Dermis microvascular lymphatic vessel endothelial cell (primary cell): Measurements from ENCODE around the gene SLC16A3. TPM values are rescaled to one million over a fixed set of nuclear protein-coding genes. Genes with fewer than 3 reads are reported as not detected.
A peak's percentile ranks its signal among the peaks of the same experiment; 100 is the strongest.

ENCODE experiments used
- DNase-seq, 2 donors: peaks; one replicate each; pipeline versions ENCODE4 v3.0.0 to v3.0.0-alpha.2; 2010; ENCODE audit warnings: low read depth in 2 of 2
- total RNA-seq: library from RNA; depleted of rRNA; stranded (reverse); fragments of >200 nt; gene quantifications from 2 replicates; pipeline ENCODE4 v1.2.1, GENCODE V29; 2014

The SLC16A3 gene
- total RNA-seq, 1 donor from 2014 or later: 62.3 TPM

GRCh38 chr17:82266142-82266541, 37.3 kb downstream of the SLC16A3 start:
- DNase-seq: no peak

- peak; percentile 50 to 90 for DNase-seq
Measured at GRCh38 chr17:82267575-82268379, 38.9 kb downstream of the SLC16A3 start.

DNA sequence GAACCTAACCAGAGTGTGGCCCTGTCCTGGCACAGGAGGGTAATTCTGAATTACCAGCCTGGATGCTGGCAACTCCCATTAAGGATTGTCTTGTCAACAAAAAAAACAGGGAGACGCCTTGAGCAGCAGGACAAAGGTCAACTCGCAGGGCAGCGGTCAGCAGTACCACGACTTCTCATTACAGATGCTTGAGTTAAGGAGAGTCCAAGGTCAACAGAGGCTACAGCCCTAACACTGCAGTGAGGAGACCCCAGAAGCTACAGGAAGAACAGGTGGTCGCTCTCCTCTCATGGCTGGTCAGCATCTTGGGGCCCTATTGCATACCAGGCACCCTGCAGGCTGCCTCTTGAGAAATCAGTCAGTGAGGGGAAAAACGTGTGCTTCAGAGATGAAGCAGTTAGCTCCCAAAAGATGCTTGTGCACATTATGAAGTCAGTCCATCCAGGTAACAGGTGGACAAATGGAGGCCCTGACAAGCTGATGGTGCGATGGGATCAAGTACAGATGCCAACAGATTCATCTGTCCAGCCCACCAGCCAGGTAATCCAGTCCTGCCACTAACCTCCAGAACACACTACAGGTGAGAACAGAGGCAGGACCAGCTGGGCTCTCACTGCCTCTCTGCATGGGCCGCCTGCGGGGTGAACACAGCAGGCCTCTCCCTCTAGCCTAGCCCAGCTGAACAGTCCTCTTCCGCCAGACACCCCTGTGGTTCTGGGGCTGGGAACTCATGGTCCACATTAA, 40.5 kb downstream of the SLC16A3 start:
- no peak for DNase-seq

DNA sequence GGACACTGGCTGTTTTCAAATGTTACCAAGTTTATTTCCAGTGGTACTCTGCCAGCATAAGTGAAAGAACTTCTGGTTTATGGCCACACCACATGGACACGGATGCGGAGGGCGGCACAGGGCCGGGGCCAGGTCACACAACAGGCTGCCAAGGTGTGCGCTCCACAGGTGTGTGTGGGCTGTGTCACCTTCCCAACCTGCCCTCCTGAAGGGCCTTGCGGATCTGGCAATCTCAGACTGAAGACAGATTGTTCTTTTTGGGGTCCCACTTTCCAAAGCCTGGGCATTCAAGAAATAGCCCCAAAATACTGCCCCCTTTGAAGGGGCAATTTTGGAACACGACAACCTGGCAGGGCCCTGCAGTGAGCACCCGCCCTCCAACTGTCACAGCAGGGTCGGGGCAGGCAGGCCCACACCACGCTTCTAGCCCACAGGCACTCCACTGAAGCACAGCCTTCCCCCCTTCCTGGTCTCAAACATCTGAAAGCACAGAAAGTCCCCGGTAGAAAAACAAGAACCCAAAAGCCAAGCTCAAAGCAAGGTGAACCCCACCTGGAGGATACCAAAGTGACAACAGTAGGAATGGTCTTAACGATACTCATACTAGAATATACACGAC, 41.1 kb downstream of the SLC16A3 start:
- DNase-seq: no peak

DNA sequence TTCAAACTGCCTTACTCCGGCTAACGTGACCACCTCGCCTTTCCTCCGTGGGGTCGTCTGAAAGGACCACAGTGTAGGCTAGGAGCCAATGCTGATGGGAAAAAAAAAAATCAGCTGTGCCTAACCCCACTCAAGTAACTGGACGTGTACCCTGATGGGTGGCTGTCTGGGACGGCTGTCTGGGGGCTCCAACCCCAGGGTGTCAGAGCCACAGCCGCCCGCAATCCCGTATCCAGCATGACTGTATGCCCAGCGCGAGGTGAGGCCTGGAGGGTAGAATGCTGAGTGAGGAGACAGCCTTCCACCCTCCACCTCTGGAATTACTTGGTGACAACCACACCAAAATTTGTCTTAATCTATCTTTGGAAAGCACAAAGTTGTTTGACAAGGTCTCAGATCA, 41.8 kb downstream of the SLC16A3 start:
- no peak for DNase-seq

- DNase-seq: no peak
Measured at GRCh38 chr17:82271401-82271800, 42.6 kb downstream of the SLC16A3 start.

DNA sequence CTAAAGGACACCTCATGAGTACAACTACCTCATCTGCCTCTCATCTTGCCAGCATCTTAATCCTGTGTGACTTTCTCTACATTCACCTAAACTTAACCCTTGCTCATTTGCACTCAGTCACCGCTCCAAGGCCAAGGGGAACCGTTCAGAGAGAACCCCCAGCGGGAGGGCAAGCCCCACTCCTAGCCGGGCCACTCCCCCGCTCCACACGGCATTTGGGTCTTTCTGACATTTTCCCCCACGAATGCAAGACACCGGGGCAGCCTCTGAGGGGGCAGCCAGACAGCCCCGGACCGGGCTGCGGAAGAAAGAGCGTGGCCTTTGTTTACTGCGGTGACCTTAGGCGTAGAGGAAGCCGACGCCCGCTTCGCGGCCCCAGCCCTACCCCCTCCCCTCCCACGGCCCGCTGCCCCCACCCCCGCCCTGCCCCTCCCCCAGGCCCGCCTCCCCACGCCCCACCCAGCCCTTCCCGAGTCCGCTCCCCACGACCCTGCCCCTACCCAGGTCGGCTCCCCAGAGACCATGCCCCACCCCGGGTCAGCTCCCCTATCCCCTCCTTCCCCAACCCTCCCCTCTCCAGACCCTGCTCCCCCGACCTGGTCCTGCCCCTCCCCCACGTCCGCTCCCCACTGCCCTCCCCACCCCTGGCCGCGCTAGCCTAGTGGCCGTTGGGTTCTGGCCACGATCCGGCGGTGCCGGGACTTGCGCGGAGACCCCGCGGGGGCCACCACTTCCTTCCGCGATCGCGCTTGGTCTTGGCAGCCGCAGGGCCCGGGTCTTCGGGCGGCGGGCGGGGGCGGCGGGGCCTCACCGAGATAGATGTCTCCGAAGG, 43.9 kb downstream of the SLC16A3 start:
- DNase-seq: peak in 1 of 2 donors; percentile 17

GRCh38 chr17:82273327-82274133, 44.7 kb downstream of the SLC16A3 start, which contains the start of gene CSNK1D:
Gene CSNK1D (minus strand): TSS chr17:82273700. CDS start chr17:82273381, 319 bp downstream.
- peak; percentile 61 to 88 for DNase-seq

- no peak for DNase-seq
Measured at GRCh38 chr17:82274134-82275020, 45.5 kb downstream of the SLC16A3 start.

DNA sequence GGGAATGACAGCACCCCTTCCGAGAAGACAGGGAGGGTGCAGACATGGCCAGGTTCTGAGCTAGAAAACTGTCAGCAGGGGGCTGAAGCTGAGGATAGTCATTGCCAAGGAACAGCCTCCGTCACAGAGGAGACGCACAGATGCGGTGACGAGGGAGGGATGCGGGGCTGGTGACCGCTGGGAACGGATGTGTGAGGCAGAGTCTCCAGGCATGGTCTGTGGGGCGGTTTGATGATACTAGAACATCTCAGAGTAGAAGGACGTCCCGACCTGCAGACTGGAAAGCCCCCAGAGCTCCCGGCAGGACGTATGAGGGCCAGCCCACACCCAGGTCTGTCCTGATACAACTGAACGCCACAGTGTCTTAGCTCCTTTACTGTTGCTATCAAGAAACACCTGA, 46.5 kb downstream of the SLC16A3 start:
- DNase-seq: no peak

DNA sequence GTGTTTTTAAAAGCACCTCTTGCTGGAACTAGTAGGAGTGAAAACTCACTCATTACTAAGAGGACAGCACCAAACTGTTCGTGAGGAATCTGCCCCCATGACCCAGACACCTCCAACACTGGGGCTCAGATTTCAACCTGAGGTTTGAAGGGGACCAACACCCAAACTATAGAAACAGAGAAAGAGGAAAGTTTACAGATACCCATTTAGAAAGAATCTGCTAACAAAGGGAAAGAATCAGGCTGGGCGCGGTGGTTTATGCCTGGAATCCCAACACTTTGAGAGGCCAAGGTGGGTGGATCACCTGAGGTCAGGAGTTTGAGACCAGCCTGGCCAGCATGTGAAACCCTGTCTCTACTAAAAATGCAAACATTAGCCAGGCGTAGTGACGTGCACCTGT, 48.1 kb downstream of the SLC16A3 start:
- DNase-seq: no peak

DNA sequence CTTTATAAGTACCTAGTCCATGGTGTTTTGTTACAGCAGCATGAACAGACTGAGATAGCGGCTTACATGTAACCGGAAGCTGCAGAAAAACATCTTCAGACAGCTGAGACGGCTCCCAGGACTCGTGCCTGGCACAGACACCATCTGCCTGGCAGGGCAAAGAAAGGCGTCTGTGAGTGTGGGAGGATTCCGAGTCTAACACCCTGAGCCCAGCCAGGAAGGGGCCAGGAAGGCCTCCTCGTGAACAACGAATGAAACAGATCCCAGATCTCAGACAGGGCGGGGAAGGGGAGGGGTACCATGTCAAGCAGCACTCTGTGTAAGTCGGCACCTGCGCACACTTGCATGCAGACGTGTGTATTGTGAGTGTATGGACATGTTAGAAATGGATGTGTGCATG, 49.0 kb downstream of the SLC16A3 start:
- no peak for DNase-seq

- DNase-seq: no peak
Measured at GRCh38 chr17:82278308-82278707, 49.5 kb downstream of the SLC16A3 start.

- no peak for DNase-seq
Measured at GRCh38 chr17:82278786-82279391, 50.0 kb downstream of the SLC16A3 start.

DNA sequence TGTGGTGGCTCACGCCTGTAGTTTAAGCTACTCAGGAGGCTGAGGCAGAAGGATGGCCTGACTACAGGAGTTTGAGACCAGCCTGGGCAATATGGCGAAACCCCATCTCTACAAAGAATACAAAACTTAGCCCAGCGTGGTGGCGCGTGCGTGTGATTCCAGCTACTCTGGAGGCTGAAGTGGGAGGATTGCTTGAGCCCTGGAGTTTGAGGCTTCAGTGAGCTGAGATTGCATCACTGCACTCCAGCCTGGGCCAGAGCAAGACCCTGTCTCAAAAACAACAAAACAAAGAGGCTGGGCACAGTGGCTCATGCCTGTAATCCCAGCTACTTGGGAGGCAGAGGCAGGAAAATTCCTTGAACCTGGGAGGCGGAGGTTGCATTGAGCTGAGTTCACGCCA, 51.7 kb downstream of the SLC16A3 start:
- DNase-seq: no peak

DNA sequence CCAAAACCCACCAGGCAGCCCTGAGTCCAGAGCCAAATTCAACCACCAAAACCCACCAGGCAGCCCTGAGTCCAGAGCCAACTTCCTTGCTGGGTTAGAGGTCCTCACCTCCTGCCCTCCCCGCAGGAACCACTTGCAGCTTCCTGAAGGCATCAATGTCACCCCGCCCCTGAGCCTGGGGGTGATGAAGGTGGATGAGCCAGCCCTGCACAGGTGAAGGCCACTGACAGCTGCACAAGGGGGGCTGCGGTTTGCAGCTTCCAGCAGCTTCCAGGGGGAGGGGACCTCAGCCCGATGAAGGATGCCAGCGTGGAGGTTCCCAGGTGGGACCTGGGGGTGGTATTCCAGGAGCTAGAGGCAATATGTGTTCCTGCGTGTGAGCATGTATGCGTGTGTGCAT, 52.2 kb downstream of the SLC16A3 start:
- DNase-seq: no peak

DNA sequence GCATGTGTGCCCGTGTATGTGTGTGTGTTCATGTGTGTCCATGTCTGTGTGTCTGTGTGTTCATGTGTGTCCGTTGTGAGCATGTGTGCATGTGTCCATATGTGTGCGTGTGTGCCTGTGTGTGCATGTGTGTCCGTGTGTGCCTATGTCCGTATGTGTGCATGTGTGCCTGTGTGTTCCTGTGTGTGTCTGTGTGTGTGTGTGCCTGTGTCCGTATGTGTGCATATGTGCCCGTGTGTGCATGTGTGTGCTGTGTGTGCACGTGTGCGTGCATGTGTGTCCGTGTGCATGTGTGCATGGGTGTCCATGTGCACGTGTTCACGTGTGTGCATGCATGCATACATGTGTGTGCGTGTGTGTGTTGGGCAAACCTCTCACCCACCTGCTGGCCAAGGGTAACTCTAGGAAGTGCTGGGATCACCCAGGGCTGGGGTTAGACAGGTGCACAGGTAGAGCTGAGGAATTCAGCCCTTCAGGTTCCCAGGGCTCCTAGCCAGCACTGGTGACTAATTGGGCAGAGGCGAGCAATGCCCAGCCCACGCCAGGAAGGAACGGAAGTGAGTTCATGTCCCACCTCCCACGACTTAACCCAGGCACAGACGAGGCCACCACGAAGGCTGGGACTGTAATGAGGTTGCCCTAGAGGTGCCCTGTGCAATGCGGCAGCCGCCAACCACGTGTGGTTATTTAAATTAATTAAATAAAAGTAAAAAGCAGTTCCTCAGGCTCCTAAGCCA, 52.8 kb downstream of the SLC16A3 start:
- DNase-seq: peak in 1 of 2 donors; percentile 36
